MV-4-11 (cell line): ENCODE measurements around the gene CLCA1.
A peak's percentile ranks its signal among the peaks of the same experiment; 100 is the strongest.

Source experiments
- DNase-seq: peaks from one replicate; lab custom pipeline; 2025; lab: John Stamatoyannopoulos, UW

Gene CLCA1, protein sequence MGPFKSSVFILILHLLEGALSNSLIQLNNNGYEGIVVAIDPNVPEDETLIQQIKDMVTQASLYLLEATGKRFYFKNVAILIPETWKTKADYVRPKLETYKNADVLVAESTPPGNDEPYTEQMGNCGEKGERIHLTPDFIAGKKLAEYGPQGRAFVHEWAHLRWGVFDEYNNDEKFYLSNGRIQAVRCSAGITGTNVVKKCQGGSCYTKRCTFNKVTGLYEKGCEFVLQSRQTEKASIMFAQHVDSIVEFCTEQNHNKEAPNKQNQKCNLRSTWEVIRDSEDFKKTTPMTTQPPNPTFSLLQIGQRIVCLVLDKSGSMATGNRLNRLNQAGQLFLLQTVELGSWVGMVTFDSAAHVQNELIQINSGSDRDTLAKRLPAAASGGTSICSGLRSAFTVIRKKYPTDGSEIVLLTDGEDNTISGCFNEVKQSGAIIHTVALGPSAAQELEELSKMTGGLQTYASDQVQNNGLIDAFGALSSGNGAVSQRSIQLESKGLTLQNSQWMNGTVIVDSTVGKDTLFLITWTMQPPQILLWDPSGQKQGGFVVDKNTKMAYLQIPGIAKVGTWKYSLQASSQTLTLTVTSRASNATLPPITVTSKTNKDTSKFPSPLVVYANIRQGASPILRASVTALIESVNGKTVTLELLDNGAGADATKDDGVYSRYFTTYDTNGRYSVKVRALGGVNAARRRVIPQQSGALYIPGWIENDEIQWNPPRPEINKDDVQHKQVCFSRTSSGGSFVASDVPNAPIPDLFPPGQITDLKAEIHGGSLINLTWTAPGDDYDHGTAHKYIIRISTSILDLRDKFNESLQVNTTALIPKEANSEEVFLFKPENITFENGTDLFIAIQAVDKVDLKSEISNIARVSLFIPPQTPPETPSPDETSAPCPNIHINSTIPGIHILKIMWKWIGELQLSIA

DNA sequence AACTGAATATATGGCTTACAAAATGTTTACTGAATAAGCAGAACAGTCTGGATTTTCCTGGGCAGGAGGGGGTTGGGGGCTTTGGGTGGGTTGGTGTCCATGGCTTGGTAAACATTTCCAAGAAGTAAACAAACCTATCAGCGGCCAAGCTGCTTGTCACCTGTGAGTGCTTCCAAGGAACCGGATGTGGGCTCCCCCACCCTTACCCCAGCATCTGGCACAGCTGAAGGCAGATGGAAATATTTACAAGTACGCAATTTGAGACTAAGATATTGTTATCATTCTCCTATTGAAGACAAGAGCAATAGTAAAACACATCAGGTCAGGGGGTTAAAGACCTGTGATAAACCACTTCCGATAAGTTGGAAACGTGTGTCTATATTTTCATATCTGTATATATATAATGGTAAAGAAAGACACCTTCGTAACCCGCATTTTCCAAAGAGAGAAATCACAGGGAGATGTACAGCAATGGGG, at the start of gene CLCA1:
CLCA1 (plus strand) TSS at position 427 of the 477 bp plus-strand sequence; CDS start at position 472, 45 bp downstream.
- no peak for DNase-seq

DNA sequence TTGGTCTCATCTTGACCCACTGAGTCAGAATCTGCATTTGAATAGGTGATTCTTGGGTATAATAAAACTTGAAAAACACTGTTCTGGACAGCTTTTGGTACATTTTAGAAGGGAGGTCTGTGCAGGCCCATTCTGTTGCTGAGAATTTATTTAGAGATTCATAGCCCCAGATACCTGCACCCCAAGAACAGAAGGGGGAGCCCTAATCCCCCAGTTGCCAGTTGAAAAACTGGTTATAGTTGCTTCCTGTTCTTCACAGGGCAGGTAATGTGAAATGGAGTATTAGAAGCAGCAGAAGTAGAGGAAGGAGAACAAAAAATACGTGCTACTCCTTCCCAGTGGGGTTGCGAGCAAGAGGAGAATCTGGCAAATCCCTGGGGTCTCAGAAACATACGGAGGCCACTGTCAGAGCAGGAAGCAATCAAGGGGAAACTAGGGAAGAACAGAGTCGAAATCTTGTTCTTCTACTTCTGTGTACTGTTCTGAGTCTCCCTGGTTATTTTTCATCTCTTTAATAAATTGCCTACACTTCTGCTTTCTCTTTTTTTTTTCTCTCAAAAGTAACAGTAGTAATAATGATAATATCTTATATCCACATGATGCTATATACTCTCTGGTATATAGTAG, 49.3 kb upstream of the CLCA1 start:
- DNase-seq = peak; percentile 51

GRCh38 chr1:86421601-86422280, 47.0 kb upstream of the CLCA1 start:
- DNase-seq = no peak

GRCh38 chr1:86423473-86423872, 45.3 kb upstream of the CLCA1 start:
- no peak for DNase-seq

GRCh38 chr1:86423873-86424272, 44.9 kb upstream of the CLCA1 start, which contains the start of gene CLCA2:
CLCA2 (plus strand) TSS chr1:86424171; CDS start chr1:86424248, 77 bp downstream.
- DNase-seq = peak; percentile 9

DNA sequence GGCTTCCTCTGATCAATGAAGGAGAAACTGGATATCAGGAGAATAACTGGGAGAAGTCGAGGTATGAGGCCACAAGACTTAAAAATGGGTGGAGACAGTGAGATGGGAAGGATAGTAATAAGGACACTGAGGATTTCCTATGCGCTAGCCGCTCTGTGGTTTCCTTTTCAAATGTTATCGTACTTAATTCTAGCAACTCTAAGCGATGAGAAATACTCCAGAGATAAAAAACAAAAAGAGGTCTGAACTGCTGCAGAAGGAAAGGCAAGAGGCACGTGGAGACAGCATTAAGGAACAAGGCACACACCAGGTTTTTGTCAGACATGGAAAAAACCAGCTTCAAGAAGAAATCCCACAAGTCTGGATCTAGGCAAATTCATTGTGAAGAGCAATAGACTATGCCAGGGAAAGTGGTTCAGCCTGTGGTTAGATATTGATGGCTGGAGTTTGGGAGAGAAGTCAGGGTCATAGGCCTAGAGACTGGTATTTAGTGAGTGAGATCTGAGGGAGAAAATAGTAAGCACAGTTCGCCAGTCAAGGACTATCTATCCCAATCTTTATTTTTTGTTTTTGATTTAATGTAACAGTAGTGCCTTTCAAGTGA, 39.5 kb upstream of the CLCA1 start:
- DNase-seq = peak; percentile 15

GRCh38 chr1:86429835-86430234, 38.9 kb upstream of the CLCA1 start:
- DNase-seq = peak; percentile 94

- peak; percentile 28 for DNase-seq
Measured at GRCh38 chr1:86430376-86430775, 38.4 kb upstream of the CLCA1 start.

GRCh38 chr1:86434059-86434458, 34.7 kb upstream of the CLCA1 start:
- DNase-seq = no peak

DNA sequence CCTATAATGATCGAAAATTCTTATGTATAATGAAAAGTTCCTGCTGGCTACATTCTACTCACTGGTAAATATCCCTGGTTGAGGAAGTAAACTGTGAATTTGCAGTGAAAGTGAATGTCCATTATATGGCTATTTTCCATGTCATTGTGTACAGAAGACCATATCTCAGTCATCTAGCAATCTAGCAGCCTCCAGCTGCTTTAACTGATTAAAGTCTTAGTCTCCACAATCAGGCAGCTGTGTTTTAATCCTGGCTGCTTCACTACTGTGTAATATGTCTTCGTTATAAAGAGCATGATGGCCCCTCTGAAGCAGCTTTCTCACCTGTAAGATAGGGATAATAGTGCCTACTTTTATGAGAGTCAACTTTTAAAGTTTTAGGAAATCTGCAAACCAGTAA, 33.4 kb upstream of the CLCA1 start:
- no peak for DNase-seq

DNA sequence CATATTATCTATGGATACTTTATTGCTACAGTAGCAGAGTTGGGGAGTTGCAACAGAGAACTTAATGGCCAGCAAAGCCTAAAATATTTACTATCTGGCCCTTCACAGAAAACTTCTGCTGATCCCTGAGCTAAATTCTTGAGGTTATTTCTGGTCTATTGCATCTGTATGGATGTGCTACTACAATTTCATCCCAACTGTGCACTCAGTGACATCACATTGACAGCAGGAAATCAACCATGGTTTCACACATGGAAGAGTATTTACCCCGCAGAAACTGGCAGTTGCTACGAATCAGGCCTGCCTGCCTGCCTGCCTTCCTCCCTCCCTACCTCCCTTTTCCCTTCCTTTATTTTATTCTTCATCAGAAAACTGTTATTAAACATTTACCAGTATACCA, 32.7 kb upstream of the CLCA1 start:
- DNase-seq = peak; percentile 30

DNA sequence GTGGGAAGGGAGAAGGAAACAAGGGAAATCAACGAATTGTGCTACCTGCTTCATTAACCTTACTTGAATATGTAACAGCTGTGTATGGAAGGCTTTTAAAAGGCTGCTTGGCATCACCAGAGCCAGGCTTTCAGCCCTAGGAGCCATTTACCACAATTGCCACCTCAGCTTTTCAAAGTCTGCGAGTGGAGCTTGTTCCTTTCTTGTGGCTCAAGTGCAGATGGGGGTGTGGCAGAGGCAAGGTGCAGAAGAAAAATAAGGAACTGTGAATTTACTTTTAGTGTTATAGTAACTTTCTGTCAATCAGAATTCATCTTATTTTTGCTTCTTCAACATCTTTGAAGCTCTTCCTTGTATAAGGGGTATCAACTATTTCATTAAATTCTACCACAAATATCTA, 27.1 kb upstream of the CLCA1 start:
- peak; percentile 41 for DNase-seq

- DNase-seq = no peak
Measured at GRCh38 chr1:86441997-86442396, 26.7 kb upstream of the CLCA1 start.

GRCh38 chr1:86445919-86446318, 22.8 kb upstream of the CLCA1 start:
- DNase-seq = no peak

GRCh38 chr1:86447198-86447790, 21.4 kb upstream of the CLCA1 start:
- DNase-seq = no peak

- no peak for DNase-seq
Measured at GRCh38 chr1:86448670-86449069, 20.1 kb upstream of the CLCA1 start.

- DNase-seq = no peak
Measured at GRCh38 chr1:86449103-86449502, 19.6 kb upstream of the CLCA1 start.

DNA sequence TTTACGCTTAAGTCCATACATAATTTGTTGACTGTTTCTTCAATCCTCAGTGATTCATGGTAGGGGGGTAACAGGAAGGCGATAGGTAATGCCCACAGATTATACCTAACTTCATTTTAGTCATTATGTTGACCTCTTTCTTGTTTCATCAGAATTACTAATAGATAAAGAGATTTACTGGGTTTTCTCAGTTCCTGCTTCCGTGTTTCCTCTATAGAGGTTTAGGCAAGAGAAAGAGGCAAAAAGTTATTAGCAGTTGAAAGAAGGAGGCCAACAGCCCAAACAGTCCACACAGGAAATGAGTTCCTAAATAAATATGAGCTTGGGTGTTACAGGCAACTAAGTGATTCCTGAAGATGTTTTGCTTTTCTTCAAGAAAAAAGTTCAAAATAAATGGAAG, 17.9 kb upstream of the CLCA1 start:
- peak; percentile 54 for DNase-seq

DNA sequence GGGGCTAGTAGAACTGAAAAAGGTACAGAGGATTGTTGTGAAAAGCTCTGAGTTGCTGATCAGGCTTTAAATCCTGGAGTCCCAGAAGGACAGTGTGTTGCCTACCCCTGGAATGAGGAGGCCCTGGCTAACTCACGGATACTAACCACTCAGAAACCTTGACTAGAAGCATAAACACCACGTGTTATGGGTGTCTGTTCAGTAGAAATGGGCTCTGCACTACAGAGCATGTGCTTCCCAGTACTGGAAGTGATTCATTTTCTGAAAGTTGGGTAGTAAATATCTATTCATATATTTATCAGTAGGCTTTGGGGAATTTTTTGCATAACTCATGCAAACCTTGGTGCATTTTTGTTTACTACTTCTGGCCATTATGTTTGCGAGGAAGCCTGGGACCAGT, 15.1 kb upstream of the CLCA1 start:
- no peak for DNase-seq

DNA sequence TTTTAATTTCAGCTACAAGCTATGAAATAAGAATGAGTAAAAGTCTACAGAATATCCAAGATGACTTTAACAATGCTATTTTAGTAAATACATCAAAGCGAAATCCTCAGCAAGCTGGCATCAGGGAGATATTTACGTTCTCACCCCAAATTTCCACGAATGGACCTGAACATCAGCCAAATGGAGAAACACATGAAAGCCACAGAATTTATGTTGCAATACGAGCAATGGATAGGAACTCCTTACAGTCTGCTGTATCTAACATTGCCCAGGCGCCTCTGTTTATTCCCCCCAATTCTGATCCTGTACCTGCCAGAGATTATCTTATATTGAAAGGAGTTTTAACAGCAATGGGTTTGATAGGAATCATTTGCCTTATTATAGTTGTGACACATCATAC, 13.7 kb upstream of the CLCA1 start:
- peak; percentile 41 for DNase-seq

- DNase-seq = peak; percentile 15
Measured at GRCh38 chr1:86460998-86461397, 7.7 kb upstream of the CLCA1 start.
